GM12865 (cell line): ENCODE results near the gene ATP11A.

Experiments used
- DNase-seq: peaks from one replicate; pipeline ENCODE4 v3.0.0; 2010; ENCODE audit warnings: low read depth
- H3K4me3 ChIP-seq: 2 replicates; pipeline ENCODE4 v1.5.1; 2011; ENCODE audit warnings: mild to moderate bottlenecking, low read depth, low read length, control low read depth
- TF ChIP-seq, protein P1 (sequence below): IDR thresholded peaks from 2 replicates; pipeline ENCODE4 v1.5.1; 2011; ENCODE audit warnings: low read length, control low read depth, low read depth, inconsistent platforms; ENCODE audit not compliant: insufficient read depth; ENCODE audit errors: missing control alignments

ATP11A gene

DNA sequence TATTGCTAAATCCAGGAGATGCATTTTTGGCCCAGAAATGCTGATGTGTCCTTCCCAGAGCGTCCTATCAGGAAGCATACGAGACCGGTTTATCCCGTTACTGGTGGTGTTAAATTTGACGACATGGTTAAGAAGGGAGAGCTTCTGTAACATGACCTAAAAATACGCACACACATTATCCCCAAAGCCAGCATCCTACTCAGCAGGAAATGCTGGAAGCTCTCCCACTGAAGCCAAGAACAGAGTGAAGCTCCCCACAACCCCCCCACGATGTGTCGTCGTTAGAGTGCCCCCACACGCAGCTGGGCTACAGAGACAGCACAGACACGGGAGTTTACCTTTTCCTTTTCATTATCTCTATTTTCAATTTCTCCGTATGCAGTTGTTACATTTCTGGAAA, 234.1 kb downstream of the ATP11A start:
- no peak for DNase-seq
- H3K4me3 ChIP-seq = no peak overlapping the region

DNA sequence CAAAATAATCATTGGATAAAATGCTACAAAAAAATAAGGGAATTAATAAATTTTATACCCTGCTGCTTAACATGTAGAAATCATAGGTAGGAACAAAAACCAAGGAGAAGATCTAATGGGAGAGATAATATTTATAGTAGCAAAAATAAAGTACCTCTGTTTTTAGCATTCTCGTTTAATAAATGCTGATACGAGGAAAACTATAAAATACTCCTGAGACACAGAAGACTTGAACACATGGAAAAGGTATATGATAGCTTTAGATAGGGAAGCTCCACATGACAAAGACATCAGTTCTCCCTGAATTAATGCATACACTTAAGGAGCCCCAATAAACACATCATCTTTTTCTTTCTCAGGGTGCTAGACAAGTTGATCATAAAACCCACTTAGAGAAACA, 234.5 kb downstream of the ATP11A start:
- TF ChIP-seq, protein P1, sequence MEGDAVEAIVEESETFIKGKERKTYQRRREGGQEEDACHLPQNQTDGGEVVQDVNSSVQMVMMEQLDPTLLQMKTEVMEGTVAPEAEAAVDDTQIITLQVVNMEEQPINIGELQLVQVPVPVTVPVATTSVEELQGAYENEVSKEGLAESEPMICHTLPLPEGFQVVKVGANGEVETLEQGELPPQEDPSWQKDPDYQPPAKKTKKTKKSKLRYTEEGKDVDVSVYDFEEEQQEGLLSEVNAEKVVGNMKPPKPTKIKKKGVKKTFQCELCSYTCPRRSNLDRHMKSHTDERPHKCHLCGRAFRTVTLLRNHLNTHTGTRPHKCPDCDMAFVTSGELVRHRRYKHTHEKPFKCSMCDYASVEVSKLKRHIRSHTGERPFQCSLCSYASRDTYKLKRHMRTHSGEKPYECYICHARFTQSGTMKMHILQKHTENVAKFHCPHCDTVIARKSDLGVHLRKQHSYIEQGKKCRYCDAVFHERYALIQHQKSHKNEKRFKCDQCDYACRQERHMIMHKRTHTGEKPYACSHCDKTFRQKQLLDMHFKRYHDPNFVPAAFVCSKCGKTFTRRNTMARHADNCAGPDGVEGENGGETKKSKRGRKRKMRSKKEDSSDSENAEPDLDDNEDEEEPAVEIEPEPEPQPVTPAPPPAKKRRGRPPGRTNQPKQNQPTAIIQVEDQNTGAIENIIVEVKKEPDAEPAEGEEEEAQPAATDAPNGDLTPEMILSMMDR = no peak
- no peak for DNase-seq
- H3K4me3 ChIP-seq = no peak overlapping the region

More for the DNA sequence above, 234.1 kb downstream of the ATP11A start:
- TF ChIP-seq, protein P1 = no peak

DNA sequence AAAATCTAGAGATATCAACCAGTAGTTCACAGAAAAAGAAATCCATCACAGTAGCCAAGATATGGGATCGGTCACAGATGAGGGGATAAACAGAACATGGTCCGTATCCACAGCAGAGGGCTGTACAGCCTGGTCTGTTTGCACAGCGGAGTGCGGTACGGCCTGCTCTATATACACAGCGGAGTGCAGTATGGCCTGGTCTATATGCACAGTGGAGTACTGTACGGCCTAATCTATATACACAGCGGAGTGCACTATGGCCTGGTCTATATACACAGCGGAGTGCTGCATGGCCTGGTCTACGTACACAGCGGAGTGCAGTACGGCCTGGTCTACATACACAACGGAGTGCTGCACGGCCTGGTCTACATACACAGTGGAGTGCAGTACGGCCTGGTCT, 236.2 kb downstream of the ATP11A start:
- no peak for DNase-seq
- TF ChIP-seq, protein P1 = no peak
- no peak overlapping the region for H3K4me3 ChIP-seq

DNA sequence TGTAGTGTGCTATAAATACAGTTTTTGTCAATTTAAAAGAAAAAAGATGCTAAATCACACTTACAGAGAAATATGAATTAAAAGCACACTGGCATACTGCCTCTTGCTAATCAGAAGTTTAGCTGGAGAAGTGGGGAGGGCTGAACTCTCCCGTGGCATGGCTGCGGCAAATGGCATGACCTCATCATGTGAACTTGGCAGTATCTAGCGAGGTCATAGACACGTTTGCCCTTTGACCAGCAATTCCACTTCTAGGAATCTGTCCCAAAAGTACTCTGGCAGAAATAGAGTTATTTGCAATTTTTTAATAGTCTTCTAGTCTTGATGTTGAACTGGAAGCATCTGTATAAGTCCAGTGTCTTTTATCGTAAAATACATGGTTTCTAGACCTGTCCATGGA, 237.2 kb downstream of the ATP11A start:
- no peak for DNase-seq
- H3K4me3 ChIP-seq = no peak overlapping the region
- TF ChIP-seq, protein P1 = no peak

DNA sequence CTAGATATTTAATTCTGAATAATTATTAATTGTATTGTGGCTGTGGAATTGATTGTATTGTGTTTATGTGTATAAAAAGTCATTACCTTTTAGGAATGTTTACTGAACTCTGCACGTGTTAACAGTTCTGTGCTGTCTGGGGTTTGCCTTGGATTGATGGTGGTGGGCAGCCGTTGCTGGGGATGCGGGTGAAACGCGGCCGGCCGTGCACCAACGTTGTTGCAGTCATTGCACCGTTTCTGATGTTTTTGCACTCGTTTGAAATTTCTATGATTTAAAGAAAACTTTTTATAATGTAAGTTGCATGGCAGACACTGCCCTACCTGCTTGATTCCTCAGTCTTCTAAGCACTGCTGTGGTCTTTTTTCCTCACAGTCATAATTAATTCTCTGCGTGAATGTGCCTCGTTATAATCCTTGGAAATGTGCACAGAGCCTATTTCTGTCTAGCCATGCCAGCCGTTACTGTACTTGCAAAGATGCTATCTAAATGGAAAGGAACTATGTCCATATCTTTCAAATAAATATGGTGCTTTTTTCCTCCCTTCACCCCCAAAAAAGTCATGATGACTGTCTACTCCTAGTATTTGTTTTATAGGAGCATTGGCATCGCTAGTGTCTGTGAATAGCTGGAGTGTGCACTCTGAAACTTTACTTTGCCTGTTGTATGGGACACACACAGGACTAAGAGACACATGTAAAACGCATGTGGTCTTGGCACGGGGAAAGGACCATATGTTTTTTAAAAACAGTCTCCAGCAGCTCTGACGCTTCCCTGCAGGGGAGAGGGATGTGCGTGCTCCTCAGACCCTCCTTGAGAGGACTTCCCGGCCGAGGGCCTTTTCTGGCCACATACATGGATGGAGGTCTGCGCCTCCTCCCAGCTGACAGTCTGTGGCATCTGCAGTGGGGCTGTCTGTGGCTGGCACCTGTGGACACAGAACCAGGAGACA, 238.5 kb downstream of the ATP11A start:
- H3K4me3 ChIP-seq = no peak overlapping the region
- no peak for DNase-seq
- TF ChIP-seq, protein P1 = no peak

DNA sequence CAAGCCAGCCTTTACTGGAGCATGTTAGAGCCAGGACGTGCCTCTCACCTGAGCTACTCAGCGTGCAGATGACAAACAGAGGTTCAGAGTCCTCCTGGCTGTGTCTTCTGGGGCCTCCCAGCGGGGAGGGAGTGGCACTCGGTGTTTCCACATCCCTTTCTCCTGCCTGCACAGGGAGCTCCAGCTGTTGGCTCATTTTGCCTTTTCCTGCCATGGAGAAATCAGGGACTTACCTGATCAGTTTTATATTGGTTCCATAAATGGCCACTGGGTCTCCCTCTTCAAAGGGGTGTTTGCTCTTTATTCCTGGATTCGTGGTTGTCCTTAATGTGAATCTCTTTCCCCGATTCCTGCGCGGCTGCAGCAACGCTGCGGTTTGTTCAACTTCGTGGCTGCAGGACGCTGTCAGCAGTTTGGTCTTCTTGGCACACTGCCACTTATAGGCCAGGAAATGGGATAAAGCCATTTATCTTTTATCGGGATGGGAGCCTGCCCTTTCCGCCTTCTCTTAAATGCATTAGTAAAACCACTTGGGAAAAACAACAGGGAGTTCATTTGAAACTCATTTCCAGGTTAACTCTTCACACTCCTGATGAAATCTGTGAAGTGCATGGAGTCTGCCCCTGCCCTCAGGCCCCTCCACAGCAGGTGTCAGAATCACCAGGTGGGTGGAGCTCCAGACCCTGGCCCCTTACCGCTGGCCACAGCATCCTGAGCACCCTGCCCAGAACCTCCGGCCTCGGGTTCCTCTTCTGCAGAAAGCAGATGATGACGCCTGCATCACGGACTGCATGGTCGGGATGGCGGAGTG, 239.3 kb downstream of the ATP11A start:
- no peak overlapping the region for H3K4me3 ChIP-seq
- TF ChIP-seq, protein P1 = no peak
- DNase-seq = no peak
